ENCODE measurements around the gene RAB24. TPM values are rescaled to one million over a fixed set of nuclear protein-coding genes. Genes with fewer than 3 reads are reported as not detected.
"Not testable (repeated sequence)": the region's sequence is repeated elsewhere in the genome, so short reads cannot be mapped to it uniquely, and the experiment has no call there.

Gene RAB24
- 23.1 TPM for total RNA-seq
- long read RNA-seq, transcript RAB24-204 (9 exons, 1,236 nt), result minor isoform, 11 of 148 reads
- long read RNA-seq, transcript RAB24-201 (8 exons, 1,311 nt), result major isoform, 85 of 148 reads
- long read RNA-seq, transcript RAB24-206 (7 exons, 1,820 nt), result minor isoform, 32 of 148 reads
- long read RNA-seq, partial matches to known transcripts, result 1 of 148 reads
- long read RNA-seq, other reads (novel, unspliced or antisense), result 18 of 148 reads

DNA sequence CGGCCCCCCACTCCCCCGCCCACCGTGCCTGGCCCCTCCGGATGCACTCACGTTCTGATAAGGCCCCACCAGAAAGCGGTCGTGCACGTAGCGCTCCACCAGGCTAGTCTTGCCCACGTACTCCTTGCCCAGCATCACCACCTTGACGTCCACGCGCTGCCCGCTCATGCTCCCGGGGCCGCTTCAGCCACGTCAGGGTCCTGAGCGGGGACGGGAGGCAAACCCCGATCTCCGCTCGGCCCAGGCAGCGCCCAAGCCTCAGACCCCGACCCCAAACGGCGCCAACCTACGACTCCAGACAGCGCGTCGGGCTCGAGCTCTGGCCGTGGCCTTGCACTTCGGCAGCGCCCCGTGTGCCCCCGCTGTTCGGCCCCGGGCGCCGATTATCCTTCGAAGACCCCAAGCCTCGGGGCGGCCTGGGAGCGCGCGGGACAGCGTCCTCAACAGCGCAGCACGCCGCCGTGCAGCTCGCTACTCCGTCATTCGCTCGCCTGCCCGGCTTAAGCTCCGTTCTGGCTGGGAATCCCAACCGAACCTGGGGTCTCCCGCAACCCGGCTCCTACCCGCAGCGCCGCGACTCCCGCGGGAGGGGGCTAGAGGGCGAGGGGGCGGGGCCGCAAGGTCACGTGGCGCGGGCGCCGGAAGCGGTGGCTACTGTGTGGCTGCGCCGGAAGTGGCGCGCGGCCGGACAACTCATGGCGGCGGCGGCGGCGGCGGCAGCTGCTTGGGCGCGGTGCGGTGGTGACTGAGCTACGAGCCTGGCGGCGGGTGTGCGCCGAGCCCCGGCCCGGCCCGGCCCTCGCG lies at the start of gene RAB24, which contains the start of gene PRELID1:
TSS of gene RAB24 (minus strand) at position 599 of the 804 bp plus-strand sequence. CDS start at position 168, 431 bp downstream.
TSS of gene PRELID1 (plus strand) at position 679 of the 804 bp plus-strand sequence. CDS start 187 bp downstream, outside the sequence.
- peak; percentile 96 for DNase-seq (ENCODE audit: low spot score)

DNA sequence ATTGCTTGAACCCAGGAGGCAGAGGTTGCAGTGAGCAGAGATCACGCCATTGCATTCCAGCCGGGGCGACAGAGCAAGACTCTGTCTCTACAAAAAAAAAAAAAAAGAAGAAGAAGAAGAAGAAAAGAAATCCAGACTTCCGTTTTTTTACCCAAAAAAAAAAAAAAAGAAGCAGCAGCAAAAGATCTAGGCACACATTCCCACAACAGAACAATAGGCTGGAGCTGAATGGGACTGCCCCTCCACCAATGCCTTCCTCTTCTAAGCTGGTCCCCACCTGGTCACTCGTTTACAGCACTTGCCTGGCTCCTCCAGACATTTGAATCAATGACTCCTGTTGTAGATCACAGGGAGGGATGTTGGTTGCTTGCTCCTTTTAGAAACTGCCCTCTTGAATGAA lies 49.6 kb upstream of the RAB24 start:
- no peak for DNase-seq (ENCODE audit: low spot score)

DNA sequence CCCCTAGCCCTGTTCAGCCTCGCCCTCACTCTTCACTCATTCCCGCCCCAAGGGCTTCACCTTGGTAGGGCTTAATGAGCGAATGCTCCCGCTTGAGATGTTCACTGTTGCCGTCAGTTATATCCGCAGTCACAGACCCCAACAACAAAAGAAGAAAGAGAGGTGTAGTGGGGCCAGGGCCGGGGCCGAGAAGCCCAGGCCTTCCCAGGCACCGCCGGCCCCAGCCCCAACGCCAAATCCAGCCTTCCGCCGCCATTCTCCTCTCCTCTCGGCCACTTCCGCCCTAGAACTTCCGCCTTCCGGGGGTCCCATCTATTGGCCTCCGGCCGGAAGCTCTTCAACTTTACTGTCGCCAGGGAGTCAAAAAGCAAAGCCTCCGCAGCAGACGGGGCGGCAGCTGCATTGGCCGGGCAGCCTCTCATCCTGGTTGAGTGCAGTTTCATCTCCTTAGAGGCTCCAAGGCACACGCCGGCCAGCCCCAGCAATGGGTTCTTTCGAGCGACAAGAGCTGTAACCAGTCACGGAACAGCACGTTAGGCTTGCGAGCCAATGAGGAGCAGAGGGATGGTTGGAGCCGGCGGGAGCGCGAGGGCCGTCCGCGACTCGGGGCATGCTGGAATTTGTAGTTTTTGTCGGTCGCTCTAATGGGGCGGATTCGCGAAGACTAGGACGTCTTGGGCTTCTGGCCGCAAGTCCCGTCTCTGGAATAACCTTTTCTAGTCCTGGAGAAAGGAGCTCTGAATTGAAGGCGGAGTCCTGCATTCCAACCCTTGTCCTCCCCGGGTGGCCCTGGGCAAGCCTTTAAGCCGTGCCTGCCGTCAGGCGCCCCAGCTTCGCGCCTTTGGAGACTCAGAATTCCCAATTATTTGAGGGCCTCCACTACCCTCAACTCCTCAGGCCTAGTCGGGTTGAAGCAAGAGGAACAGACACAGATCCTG lies 48.1 kb upstream of the RAB24 start, which contains the start of gene LMAN2:
TSS of gene LMAN2 (minus strand) at position 277 of the 938 bp plus-strand sequence. CDS start at position 256, 21 bp downstream.
- DNase-seq (ENCODE audit: low spot score), result peak; percentile 97

DNA sequence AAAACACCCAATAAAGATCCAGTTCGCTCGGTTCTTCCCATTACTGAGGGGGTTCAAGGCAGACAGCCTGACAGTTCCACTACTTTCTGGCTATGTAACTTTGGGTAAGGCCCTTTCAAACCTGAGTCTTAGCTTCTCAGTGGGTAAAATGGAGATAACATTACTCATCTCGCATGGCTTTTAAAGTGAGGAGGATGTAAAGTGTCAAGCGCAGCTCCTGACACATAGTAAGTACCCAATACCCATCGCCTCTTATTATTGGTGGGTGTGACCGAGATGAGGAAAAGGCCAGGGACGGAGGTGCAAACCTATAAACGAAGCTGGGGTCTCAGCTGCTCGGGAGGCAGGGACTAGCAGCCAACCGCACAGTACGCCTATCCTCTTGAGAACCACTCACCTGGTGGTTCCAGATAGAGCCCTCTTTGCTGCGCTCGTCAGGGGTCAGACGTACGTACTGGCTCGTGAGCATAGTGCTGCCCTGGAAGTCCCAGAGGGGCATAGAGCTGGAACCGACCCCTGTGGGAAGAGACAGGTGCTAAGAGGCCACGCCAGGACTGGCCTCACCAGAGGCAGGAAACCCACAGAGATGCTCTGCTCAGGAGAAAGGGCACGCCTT lies 47.4 kb upstream of the RAB24 start:
- no peak for DNase-seq (ENCODE audit: low spot score)

GRCh38 chr5:177349762-177350161 lies 46.2 kb upstream of the RAB24 start:
- DNase-seq (ENCODE audit: low spot score), result no peak

- DNase-seq (ENCODE audit: low spot score), result no peak
Measured at GRCh38 chr5:177349362-177349647, 45.8 kb upstream of the RAB24 start.

GRCh38 chr5:177347699-177348098 lies 44.2 kb upstream of the RAB24 start:
- DNase-seq (ENCODE audit: low spot score), result no peak

DNA sequence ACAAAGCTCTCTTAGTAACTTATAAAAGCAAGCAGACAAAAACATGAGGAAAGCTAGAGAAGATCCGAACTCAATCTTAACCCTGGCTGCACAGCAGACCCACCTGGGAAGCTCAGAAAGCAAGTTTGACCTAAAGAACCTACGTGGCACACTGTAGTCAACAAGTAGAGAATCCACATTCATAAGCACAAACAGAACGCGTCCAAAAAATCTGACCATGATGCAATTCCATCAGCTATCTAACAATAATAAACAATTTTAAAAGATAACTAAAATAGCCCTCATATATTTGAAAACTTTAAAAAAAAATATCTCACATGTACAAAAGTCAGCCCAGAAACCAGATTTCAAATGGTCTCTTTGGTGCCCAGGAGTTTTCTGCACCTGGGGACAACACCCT lies 43.3 kb upstream of the RAB24 start:
- no peak for DNase-seq (ENCODE audit: low spot score)

GRCh38 chr5:177344891-177345290 lies 41.4 kb upstream of the RAB24 start:
- DNase-seq (ENCODE audit: low spot score), result no peak

- no peak for DNase-seq (ENCODE audit: low spot score)
Measured at GRCh38 chr5:177343777-177344176, 40.3 kb upstream of the RAB24 start.

DNA sequence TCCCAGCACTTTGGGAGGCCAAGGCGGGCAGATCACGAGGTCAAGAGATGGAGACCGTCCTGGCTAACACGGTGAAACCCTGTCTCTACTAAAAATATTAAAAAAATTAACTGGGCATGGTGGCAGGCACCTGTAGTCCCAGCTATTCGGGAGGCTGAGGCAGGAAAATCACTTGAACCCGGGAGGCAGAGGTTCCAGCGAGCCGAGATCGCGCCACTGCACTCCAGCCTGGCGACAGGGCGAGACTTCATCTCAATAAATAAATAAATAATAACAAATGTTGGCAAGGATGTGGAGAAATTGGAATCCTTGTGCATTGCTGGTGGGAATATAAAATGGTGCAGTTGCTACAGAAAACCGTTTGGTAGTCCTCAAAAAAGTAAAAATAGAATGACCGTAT lies 39.5 kb upstream of the RAB24 start:
- not testable (repeated sequence) for DNase-seq (ENCODE audit: low spot score)

- no peak for DNase-seq (ENCODE audit: low spot score)
Measured at GRCh38 chr5:177339107-177339638, 35.7 kb upstream of the RAB24 start.

DNA sequence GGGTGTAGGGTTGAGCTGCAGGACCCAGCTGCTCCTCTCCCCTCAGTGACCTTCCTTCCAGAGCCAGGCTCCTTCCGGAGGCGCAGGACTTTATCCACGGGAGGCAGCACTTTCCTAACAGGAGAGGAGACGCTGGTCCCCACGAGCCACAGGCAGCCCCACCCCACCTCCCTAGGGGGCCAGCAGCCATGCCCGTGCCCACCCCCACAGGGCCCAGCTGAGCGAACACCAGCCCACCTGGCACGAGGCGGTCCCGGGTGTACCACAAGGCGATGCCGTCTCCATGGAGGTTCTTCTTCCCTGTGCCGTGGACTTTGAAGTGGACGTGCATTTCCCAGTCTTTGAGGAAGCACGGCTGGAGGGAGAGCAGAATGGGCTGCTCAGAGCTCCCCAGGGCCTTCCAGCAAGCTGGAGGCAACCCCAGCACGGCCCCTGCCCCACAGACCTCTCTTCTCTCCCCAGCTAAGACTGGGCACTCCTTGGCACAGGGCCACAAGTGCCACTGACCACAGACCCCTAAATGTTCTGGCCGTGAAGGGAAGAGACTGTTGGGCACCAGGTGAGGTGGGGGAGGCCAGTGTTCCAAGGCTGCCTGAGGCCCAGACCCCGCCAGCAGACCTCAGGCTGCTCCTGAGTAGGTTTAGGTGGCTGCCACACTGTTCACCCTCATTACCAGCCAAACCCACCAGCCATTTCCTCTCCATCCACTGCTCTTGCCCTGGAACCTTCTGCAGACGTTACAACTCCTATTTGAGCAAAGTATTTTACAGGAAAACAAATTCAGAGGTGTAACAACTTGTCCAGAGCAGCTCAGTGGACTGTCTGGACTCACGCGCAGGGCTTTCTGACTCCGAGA lies 35.0 kb upstream of the RAB24 start:
- DNase-seq (ENCODE audit: low spot score), result no peak

- no peak for DNase-seq (ENCODE audit: low spot score)
Measured at GRCh38 chr5:177336603-177337494, 33.3 kb upstream of the RAB24 start.

DNA sequence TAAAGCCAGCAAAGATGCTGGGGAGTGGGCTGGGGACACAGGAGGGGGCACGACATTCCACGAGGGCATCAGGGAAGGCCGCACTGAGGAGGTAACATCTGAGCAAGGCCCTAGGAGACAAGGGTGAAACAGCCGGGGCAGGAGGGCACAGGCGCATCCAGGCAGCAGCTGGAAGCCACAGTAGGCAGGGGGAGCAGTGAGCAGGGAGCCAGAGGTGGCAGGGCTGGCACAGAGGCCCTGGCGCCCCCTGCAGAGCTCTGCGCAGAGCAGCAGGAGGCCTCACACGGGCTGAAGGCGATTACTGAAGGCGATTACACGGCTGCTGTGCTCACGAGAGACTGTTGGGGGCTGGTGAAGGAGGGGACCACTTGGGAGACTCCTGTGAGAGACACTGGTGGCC lies 32.6 kb upstream of the RAB24 start:
- DNase-seq (ENCODE audit: low spot score), result no peak

DNA sequence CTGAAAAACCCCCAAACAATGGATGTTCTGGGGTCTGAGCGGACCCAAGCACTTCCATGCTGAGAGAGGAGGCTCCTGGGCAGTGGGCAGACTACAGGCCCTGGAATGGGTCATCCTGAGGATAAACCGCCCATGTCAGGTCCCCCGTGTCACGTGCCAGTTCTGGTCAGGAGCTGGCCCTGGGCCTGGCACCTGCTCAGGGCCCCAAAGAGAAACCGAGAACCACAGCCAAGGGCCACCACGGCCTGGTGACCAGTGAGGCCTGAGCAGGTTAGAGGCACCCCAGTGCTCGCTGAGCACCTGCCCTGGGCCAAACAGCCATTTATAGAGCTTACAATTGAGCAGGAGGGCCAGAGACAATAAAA lies 32.2 kb upstream of the RAB24 start:
- no peak for DNase-seq (ENCODE audit: low spot score)

DNA sequence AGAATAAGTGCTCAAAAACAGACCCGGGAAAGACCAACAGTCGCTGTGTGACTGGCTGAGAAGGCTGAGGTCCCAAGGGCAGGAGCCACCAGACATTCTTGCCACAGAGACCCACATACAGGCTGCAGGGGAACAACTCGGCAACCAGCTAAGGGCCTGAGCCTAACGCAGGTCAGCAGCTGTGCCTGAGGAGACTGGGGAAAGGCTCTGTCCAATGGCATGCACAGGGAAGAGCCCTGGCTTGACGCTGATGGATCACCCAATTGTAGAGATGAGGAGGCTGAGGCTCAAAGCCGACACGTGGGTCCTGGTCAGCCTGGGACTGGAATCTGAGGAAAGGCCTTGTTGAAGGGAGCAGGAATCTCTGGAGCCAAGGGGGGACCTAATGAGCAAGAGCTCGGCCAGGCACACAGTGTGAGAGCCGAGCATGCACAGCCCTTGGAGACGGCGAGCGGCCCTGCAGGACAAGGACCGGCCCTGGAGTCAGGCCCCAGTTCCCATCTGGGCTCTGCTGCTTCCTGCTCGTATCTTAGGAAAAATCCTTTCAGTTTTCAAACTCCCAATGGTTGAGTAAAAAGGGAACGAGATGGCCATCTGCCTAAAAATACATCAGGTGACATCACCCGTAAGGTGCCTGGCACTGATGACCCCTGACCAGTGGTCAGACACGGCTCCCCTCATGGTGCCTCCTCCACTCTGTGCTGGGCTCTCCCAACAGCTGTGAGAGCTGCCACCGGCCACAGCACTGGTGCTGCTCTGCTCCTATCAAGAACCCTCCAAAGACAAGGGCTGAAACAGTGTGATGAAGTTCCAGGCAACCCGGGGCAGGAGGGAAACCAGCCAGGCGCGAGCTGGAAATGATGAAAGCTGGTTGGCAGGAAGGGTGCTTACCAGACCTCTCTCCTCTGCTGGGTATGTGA lies 31.5 kb upstream of the RAB24 start:
- DNase-seq (ENCODE audit: low spot score), result no peak

GRCh38 chr5:177334155-177334551 lies 30.6 kb upstream of the RAB24 start:
- DNase-seq (ENCODE audit: low spot score), result no peak

Measured in mesenteric fat pad (tissue), 1 donor.